H9 (cell line): Measurements from ENCODE around the gene NAB2. TPM values are rescaled to one million over a fixed set of nuclear protein-coding genes. Genes with fewer than 3 reads are reported as not detected.
A peak's percentile ranks its signal among the peaks of the same experiment; 100 is the strongest.

ENCODE experiments used
- DNase-seq: peaks from one replicate; pipeline ENCODE4 v3.0.0-alpha.2; 2017
- H2AFZ ChIP-seq: one replicate; pipeline ENCODE4 v1.6.1; 2013; ENCODE audit warnings: mild to moderate bottlenecking, low read length, control low read depth, moderate library complexity
- H2AK5ac ChIP-seq: 2 replicates; pipeline ENCODE4 v1.6.1; 2013; ENCODE audit warnings: low read length, control low read depth, mixed read lengths; ENCODE audit not compliant: insufficient read length
- H2BK120ac ChIP-seq: one replicate; pipeline ENCODE4 v1.6.1; 2013; ENCODE audit warnings: low read depth, mild to moderate bottlenecking, low read length, control low read depth, inconsistent platforms; ENCODE audit not compliant: poor library complexity, severe bottlenecking
- H2BK12ac ChIP-seq: 2 replicates; pipeline ENCODE4 v1.6.1; 2013; ENCODE audit warnings: low read length, control low read depth, mixed read lengths, low read depth; ENCODE audit not compliant: insufficient read length
- H2BK15ac ChIP-seq: 2 replicates; pipeline ENCODE4 v1.6.1; 2013; ENCODE audit warnings: low read depth, low read length, control low read depth
- H2BK20ac ChIP-seq: one replicate; pipeline ENCODE4 v1.6.1; 2013; ENCODE audit warnings: low read depth, mild to moderate bottlenecking, low read length, control low read depth, inconsistent platforms; ENCODE audit not compliant: poor library complexity, severe bottlenecking
- H2BK5ac ChIP-seq: 2 replicates; pipeline ENCODE4 v1.6.1; 2013; ENCODE audit warnings: low read length, control low read depth, mixed read lengths; ENCODE audit not compliant: insufficient read length
- H3K14ac ChIP-seq: 2 replicates; pipeline ENCODE4 v1.6.1; 2013; ENCODE audit warnings: low read length, control low read depth; ENCODE audit not compliant: insufficient read depth
- H3K18ac ChIP-seq: 2 replicates; pipeline ENCODE4 v1.6.1; 2013; ENCODE audit warnings: low read depth, mild to moderate bottlenecking, mixed read lengths, low read length, control low read depth; ENCODE audit not compliant: insufficient read length
- H3K23ac ChIP-seq: 2 replicates; pipeline ENCODE4 v1.6.1; 2013; ENCODE audit warnings: low read length, control low read depth, mixed read lengths, low read depth; ENCODE audit not compliant: insufficient read length
- H3K23me2 ChIP-seq: 2 replicates; pipeline ENCODE4 v1.6.1; 2013; ENCODE audit warnings: low read depth, mild to moderate bottlenecking, mixed read lengths, low read length, control low read depth; ENCODE audit not compliant: insufficient read length, poor library complexity, severe bottlenecking
- H3K27ac ChIP-seq: 2 replicates; pipeline ENCODE4 v1.5.1; 2013; ENCODE audit warnings: low read length, control low read depth, mixed read lengths, low read depth; ENCODE audit not compliant: insufficient read length
- H3K27me3 ChIP-seq: 2 replicates; pipeline ENCODE4 v1.6.1; 2013; ENCODE audit warnings: low read length, control low read depth, inconsistent platforms; ENCODE audit not compliant: insufficient read depth
- H3K4ac ChIP-seq: 2 replicates; pipeline ENCODE4 v1.6.1; 2013; ENCODE audit warnings: low read depth, mild to moderate bottlenecking, control low read depth, inconsistent platforms, low read length, moderate library complexity
- H3K4me1 ChIP-seq: 2 replicates; pipeline ENCODE4 v1.6.1; 2013; ENCODE audit warnings: low read length, control low read depth, inconsistent platforms; ENCODE audit not compliant: insufficient read depth
- H3K4me2 ChIP-seq: 2 replicates; pipeline ENCODE4 v1.6.1; 2013; ENCODE audit warnings: low read length, control low read depth, mixed read lengths; ENCODE audit not compliant: insufficient read length, insufficient read depth
- H3K56ac ChIP-seq: 2 replicates; pipeline ENCODE4 v1.6.1; 2013; ENCODE audit warnings: low read depth, mild to moderate bottlenecking, mixed read lengths, low read length, control low read depth; ENCODE audit not compliant: insufficient read length
- H3K79me1 ChIP-seq: 2 replicates; pipeline ENCODE4 v1.6.1; 2013; ENCODE audit warnings: low read depth, mild to moderate bottlenecking, moderate library complexity, low read length, control low read depth, inconsistent platforms; ENCODE audit not compliant: insufficient read depth, poor library complexity, severe bottlenecking
- H3K79me2 ChIP-seq: 2 replicates; pipeline ENCODE4 v1.6.1; 2013; ENCODE audit warnings: low read length, control low read depth, inconsistent platforms; ENCODE audit not compliant: insufficient read depth
- H3K9ac ChIP-seq: 2 replicates; pipeline ENCODE4 v1.6.1; 2013; ENCODE audit warnings: low read length, control low read depth, mixed read lengths; ENCODE audit not compliant: insufficient read length; ENCODE audit errors: extremely low read depth
- H3K9me3 ChIP-seq: one replicate; pipeline ENCODE4 v1.6.1; 2013; ENCODE audit warnings: low read depth, low read length, inconsistent platforms; ENCODE audit not compliant: control insufficient read depth
- H3T11ph ChIP-seq: one replicate; pipeline ENCODE4 v1.6.1; 2013; ENCODE audit warnings: mild to moderate bottlenecking, low read length, control low read depth, inconsistent platforms
- H4K20me1 ChIP-seq: one replicate; pipeline ENCODE4 v1.6.1; 2013; ENCODE audit not compliant: control insufficient read depth, insufficient read length, insufficient read depth
- H4K5ac ChIP-seq: 2 replicates; pipeline ENCODE4 v1.6.1; 2013; ENCODE audit warnings: low read depth, mild to moderate bottlenecking, mixed read lengths, low read length, control low read depth; ENCODE audit not compliant: insufficient read length
- H4K8ac ChIP-seq: replicated peaks from 2 replicates; pipeline ENCODE4 v1.6.1; 2013; ENCODE audit warnings: low read length, control low read depth, mixed read lengths, low read depth; ENCODE audit not compliant: insufficient read length
- H4K91ac ChIP-seq: 2 replicates; pipeline ENCODE4 v1.6.1; 2013; ENCODE audit warnings: low read depth, mild to moderate bottlenecking, moderate library complexity, mixed read lengths, low read length, control low read depth; ENCODE audit not compliant: insufficient read length
- H3K27ac Mint-ChIP-seq, 3 experiments: 2 replicates in 2 of 3; 3 replicates in 1 of 3; pipeline ENCODE4 v1.8.0; 2020 to 2021; ENCODE audit warnings: mixed read lengths in 3 of 3, mild to moderate bottlenecking in 1 of 3, moderate library complexity in 1 of 3
- H3K27me3 Mint-ChIP-seq: 2 replicates; pipeline ENCODE4 v1.8.0; 2021; ENCODE audit warnings: low read depth, mild to moderate bottlenecking, moderate library complexity, mixed read lengths
- H3K36me3 Mint-ChIP-seq, 3 experiments: 2 replicates in 2 of 3; 3 replicates in 1 of 3; pipeline ENCODE4 v1.8.0; 2020 to 2021; ENCODE audit warnings: low read depth in 3 of 3, mixed read lengths in 3 of 3; ENCODE audit not compliant: insufficient read depth in 1 of 3
- H3K4me1 Mint-ChIP-seq, 2 experiments: 2 replicates each; pipeline ENCODE4 v1.8.0; 2020; ENCODE audit warnings: mixed read lengths in 2 of 2
- H3K4me3 Mint-ChIP-seq, 2 experiments: 2 replicates in 1 of 2; 3 replicates in 1 of 2; pipeline ENCODE4 v1.8.0; 2020 to 2021; ENCODE audit warnings: mild to moderate bottlenecking in 2 of 2, mixed read lengths in 2 of 2, moderate library complexity in 1 of 2
- H3K9me3 Mint-ChIP-seq, 2 experiments: 2 replicates in 1 of 2; 3 replicates in 1 of 2; pipeline ENCODE4 v1.8.0; 2020; ENCODE audit warnings: mild to moderate bottlenecking in 2 of 2, mixed read lengths in 2 of 2, moderate library complexity in 1 of 2
- WGBS: extraction: QIAGEN DNeasy Blood & Tissue Kit; methylation state at CpG from one replicate; pipeline ENCODE4 v1.1.7; 2013; ENCODE audit warnings: missing lambda C conversion rate, low lambda C conversion rate, mixed read lengths; ENCODE audit not compliant: insufficient read length; ENCODE audit errors: extremely low coverage; 5-methylcytosine and 5-hydroxymethylcytosine counted together
- total RNA-seq: library from RNA; stranded (reverse); gene quantifications from 2 replicates; pipeline ENCODE4 v1.2.1, GENCODE V29; 2021
- TF ChIP-seq, protein P1 (sequence below): fragments of 200-600 bp; sonication (generic); conservative IDR thresholded peaks from 3 replicates; pipeline ENCODE4 v1.8.0; 2021; ENCODE audit warnings: antibody characterized with exemption, mild to moderate bottlenecking

Gene NAB2
- total RNA-seq, 1 experiment from 2014 or later = 67.8 TPM

DNA sequence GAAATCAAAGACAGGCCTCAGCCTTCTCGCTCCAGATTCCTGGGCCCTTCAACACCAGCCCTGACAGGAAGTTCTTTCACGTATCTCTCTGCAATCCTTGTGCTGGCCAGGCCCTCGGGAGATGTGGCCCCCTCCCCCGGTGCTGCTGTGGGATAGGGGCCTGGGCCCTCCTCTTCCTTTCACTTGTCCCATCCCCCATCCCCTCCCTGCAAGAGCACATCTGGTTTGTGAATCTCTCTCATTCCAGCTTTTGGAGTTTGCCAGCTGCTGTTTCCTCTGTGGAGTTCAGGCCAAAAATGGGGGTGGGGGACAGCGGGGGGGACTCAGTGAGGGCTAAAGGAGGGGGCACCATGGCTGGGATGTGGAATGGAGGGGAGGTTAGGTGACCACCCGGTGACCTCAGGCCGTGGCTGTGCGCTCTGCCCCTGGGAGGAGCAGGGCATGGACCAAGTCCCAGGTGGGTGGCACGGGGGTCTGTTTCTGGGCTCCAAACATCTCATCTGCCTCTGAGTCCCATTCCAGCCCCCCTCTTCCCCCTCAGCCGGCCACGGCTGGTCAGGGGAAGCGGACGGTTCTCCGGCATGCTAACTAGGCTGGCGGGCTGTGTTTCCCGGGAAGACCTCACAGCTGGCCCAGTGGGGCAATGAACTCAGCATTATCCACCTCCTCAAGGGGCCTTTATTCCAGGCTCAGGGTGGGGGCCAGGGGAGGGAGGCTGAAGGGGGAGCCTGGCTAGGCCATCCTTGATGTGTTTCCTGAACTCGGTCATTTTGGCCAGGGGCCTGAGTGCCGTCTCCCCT lies 46.8 kb downstream of the NAB2 start:
- H4K91ac ChIP-seq = no peak overlapping the region
- H3K14ac ChIP-seq = no peak overlapping the region
- no peaks in the 10 kb centered on the region for H3K27me3 ChIP-seq
- no peak overlapping the region for H3K4me2 ChIP-seq
- H3K4me1 ChIP-seq = peaks cover 26% of the 10 kb centered on the region
- H3K4ac ChIP-seq = no peak overlapping the region
- H3K36me3 Mint-ChIP-seq = peaks cover 6 to 35% (median 25%) of the 10 kb centered on the region in 3 experiments; a peak in 6 of 7 replicates
- no peak overlapping the region for H4K8ac ChIP-seq
- no peaks in the 10 kb centered on the region for H3K27me3 Mint-ChIP-seq
- no CpG with 5 or more reads among the region's 18 CpGs for WGBS
- no peak overlapping the region for H3K23ac ChIP-seq
- peak overlapping the region; percentile 34 to 70 for H3K4me3 Mint-ChIP-seq
- no peak overlapping the region for H2BK12ac ChIP-seq
- H3K9me3 ChIP-seq = no peaks in the 10 kb centered on the region
- H3K79me1 ChIP-seq = peaks cover 11% of the 10 kb centered on the region
- no peak overlapping the region for H3K56ac ChIP-seq
- H4K20me1 ChIP-seq = no peaks in the 10 kb centered on the region
- H3K9me3 Mint-ChIP-seq = no peaks in the 10 kb centered on the region
- no peak overlapping the region for H2AFZ ChIP-seq
- no peak overlapping the region for H2BK5ac ChIP-seq
- no peak overlapping the region for H2AK5ac ChIP-seq
- H2BK15ac ChIP-seq = no peak overlapping the region
- H2BK120ac ChIP-seq = no peak overlapping the region
- peaks cover 3% of the 10 kb centered on the region for H3K23me2 ChIP-seq
- no peak overlapping the region for H3T11ph ChIP-seq
- H2BK20ac ChIP-seq = no peak overlapping the region
- TF ChIP-seq, protein P1, sequence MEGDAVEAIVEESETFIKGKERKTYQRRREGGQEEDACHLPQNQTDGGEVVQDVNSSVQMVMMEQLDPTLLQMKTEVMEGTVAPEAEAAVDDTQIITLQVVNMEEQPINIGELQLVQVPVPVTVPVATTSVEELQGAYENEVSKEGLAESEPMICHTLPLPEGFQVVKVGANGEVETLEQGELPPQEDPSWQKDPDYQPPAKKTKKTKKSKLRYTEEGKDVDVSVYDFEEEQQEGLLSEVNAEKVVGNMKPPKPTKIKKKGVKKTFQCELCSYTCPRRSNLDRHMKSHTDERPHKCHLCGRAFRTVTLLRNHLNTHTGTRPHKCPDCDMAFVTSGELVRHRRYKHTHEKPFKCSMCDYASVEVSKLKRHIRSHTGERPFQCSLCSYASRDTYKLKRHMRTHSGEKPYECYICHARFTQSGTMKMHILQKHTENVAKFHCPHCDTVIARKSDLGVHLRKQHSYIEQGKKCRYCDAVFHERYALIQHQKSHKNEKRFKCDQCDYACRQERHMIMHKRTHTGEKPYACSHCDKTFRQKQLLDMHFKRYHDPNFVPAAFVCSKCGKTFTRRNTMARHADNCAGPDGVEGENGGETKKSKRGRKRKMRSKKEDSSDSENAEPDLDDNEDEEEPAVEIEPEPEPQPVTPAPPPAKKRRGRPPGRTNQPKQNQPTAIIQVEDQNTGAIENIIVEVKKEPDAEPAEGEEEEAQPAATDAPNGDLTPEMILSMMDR = no peak
- peak overlapping the region; percentile 93 to 97 (median 94) for H3K27ac Mint-ChIP-seq
- H3K27ac ChIP-seq = no peak overlapping the region
- no peak overlapping the region for H3K18ac ChIP-seq
- peak; percentile 70 for DNase-seq
- peaks cover 19% of the 10 kb centered on the region; the same call in 1 of the 2 replicates for H3K79me2 ChIP-seq
- peaks cover 58 to 64% of the 10 kb centered on the region in 2 experiments for H3K4me1 Mint-ChIP-seq
- no peak overlapping the region for H3K9ac ChIP-seq
- H4K5ac ChIP-seq = no peak overlapping the region
